ENCODE results near the gene IL1RL2. TPM values are rescaled to one million over a fixed set of nuclear protein-coding genes. Genes with fewer than 3 reads are reported as not detected.

Gene IL1RL2
- total and polyA plus RNA-seq, 2 of the 4 experiments (the other 2 are of a cell fraction) = 0.09 to 0.36 TPM

DNA sequence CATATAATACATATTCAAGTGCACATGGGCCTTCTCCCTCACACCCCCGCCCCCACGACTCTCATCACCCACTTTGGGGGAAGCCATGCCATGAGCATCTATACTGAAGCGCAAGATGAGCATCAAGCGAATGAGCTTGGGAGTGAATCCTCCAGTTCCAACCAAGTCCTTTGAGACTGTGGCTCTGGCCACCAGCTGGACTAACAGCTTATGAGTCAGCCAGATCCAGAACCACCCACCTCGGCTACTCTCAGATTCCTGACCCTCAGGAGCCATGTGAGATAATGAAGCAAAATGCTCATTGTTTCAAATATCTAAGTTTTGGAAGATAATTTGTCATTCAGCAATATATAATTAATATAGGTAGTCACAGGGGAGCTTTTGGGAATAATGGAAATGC lies 102.3 kb downstream of the IL1RL2 start:
- Histone ChIP-seq H3K4me2 (ENCODE audit: low read depth, low read length) (no peak overlapping the region), H3K23ac (ENCODE audit: low read depth, low read length) (no peak overlapping the region), H3K27ac (ENCODE audit: insufficient read depth, low read length) (no peak overlapping the region), H4K91ac (ENCODE audit: insufficient read depth, low read depth, low read length) (no peak overlapping the region), H3K9ac (ENCODE audit: low read depth, low read length) (no peak overlapping the region), H4K8ac (ENCODE audit: low read depth in 2 of 2, low read length in 2 of 2) (no peak overlapping the region), H3K4me3 (ENCODE audit: insufficient read depth, low read depth, low read length) (no peak overlapping the region), H3K36me3 (ENCODE audit: control insufficient read depth, insufficient read depth, low read length) (no peaks in the 10 kb centered on the region), H4K5ac (ENCODE audit: low read depth, low read length) (no peak overlapping the region), H3K9me1 (ENCODE audit: insufficient read depth, low read length) (no peaks in the 10 kb centered on the region; the same call in 1 of the 2 replicates), H2BK120ac (ENCODE audit: low read depth, low read length) (no peak overlapping the region), H3K4ac (ENCODE audit: low read depth, low read length) (no peak overlapping the region), H3K18ac (ENCODE audit: low read depth, low read length) (no peak overlapping the region), H3K4me1 (ENCODE audit: control insufficient read depth, insufficient read depth, low read length) (peaks cover 7% of the 10 kb centered on the region), H3K9me3 (ENCODE audit: control insufficient read depth, insufficient read depth, low read length) (no peaks in the 10 kb centered on the region), H2BK20ac (ENCODE audit: low read depth, low read length) (no peak overlapping the region), H4K20me1 (ENCODE audit: insufficient read depth, low read length) (no peaks in the 10 kb centered on the region), H3K56ac (ENCODE audit: extremely low read depth, insufficient read depth, low read length) (no peak overlapping the region), H2AK5ac (ENCODE audit: low read depth, low read length) (0 out of 2 replicates have a peak overlapping the region, but pooled peaks have one; percentile 48), H2BK5ac (ENCODE audit: low read depth, low read length, poor library complexity, severe bottlenecking) (no peak overlapping the region), H2AFZ (replicated peaks; ENCODE audit: low read length, poor library complexity) (no peak overlapping the region), H3K27me3 (ENCODE audit: control insufficient read depth, insufficient read depth, low read length) (no peaks in the 10 kb centered on the region; the same call in 1 of the 2 replicates), H3K14ac (replicated peaks; ENCODE audit: low read depth, low read length) (no peak overlapping the region), H2AK9ac (replicated peaks; ENCODE audit: low read depth, low read length, poor library complexity) (no peak overlapping the region), H2BK15ac (ENCODE audit: low read depth, low read length) (no peak overlapping the region), H3K79me1 (ENCODE audit: low read depth in 1 of 2, low read length in 2 of 2) (no peaks in the 10 kb centered on the region)
- DNase-seq = peak; percentile 35
- 100% methylated on average over 4 of the region's 5 CpGs; no CpG with 5 or more reads in 1 of the 2 experiments for WGBS, 2 experiments (ENCODE audit: extremely low coverage in 2 of 2, insufficient read length in 1 of 2)
- in situ Hi-C loops (cut with MboI; ENCODE audit: low sequenced_read_pairs) = no loop called here
- POLR2A ChIA-PET (ENCODE audit: unreplicated experiment) = no interaction called here
- intact Hi-C loops (cut with micrococcal nuclease) = no loop called here
- TF ChIP-seq, protein P1, sequence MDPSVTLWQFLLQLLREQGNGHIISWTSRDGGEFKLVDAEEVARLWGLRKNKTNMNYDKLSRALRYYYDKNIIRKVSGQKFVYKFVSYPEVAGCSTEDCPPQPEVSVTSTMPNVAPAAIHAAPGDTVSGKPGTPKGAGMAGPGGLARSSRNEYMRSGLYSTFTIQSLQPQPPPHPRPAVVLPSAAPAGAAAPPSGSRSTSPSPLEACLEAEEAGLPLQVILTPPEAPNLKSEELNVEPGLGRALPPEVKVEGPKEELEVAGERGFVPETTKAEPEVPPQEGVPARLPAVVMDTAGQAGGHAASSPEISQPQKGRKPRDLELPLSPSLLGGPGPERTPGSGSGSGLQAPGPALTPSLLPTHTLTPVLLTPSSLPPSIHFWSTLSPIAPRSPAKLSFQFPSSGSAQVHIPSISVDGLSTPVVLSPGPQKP (IDR thresholded peaks at IDR 0.05; ENCODE audit: borderline replicate concordance, low read depth, low read length) = no peak
- TF ChIP-seq NFE2L2 (IDR thresholded peaks at IDR 0.05; ENCODE audit: low read depth, low read length) = no peak
- TF ChIP-seq MAFK (IDR thresholded peaks at IDR 0.05; ENCODE audit: low read depth, low read length) = no peak
- no peak for TF ChIP-seq CHD1 (IDR thresholded peaks at IDR 0.05; ENCODE audit: low read depth, low read length)
- TF ChIP-seq, protein P2, sequence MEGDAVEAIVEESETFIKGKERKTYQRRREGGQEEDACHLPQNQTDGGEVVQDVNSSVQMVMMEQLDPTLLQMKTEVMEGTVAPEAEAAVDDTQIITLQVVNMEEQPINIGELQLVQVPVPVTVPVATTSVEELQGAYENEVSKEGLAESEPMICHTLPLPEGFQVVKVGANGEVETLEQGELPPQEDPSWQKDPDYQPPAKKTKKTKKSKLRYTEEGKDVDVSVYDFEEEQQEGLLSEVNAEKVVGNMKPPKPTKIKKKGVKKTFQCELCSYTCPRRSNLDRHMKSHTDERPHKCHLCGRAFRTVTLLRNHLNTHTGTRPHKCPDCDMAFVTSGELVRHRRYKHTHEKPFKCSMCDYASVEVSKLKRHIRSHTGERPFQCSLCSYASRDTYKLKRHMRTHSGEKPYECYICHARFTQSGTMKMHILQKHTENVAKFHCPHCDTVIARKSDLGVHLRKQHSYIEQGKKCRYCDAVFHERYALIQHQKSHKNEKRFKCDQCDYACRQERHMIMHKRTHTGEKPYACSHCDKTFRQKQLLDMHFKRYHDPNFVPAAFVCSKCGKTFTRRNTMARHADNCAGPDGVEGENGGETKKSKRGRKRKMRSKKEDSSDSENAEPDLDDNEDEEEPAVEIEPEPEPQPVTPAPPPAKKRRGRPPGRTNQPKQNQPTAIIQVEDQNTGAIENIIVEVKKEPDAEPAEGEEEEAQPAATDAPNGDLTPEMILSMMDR (conservative IDR thresholded peaks at IDR 0.05; ENCODE audit: low read depth, low read length) = no peak
- TF ChIP-seq RCOR1 (IDR thresholded peaks at IDR 0.05; ENCODE audit: insufficient replicate concordance, low read length) = no peak
- TF ChIP-seq RFX5 (IDR thresholded peaks at IDR 0.05; ENCODE audit: low read depth, low read length) = no peak
- no peak for TF ChIP-seq SMC3 (IDR thresholded peaks at IDR 0.05; ENCODE audit: low read depth, low read length)
- TF ChIP-seq MXI1 (IDR thresholded peaks at IDR 0.05; ENCODE audit: borderline replicate concordance, low read depth, low read length) = no peak
- TF ChIP-seq, protein P3, sequence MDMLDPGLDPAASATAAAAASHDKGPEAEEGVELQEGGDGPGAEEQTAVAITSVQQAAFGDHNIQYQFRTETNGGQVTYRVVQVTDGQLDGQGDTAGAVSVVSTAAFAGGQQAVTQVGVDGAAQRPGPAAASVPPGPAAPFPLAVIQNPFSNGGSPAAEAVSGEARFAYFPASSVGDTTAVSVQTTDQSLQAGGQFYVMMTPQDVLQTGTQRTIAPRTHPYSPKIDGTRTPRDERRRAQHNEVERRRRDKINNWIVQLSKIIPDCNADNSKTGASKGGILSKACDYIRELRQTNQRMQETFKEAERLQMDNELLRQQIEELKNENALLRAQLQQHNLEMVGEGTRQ (IDR thresholded peaks at IDR 0.05; ENCODE audit: low read depth, low read length) = no peak
- TF ChIP-seq POLR2A (IDR thresholded peaks at IDR 0.05; ENCODE audit: low read depth, low read length) = no peak
- TF ChIP-seq BHLHE40 (IDR thresholded peaks at IDR 0.05; ENCODE audit: low read depth, low read length) = no peak
- TF ChIP-seq FOS (IDR thresholded peaks at IDR 0.05; ENCODE audit: low read depth, low read length) = no peak
- TF ChIP-seq CEBPB (IDR thresholded peaks at IDR 0.05; ENCODE audit: low read depth, low read length) = no peak
- no peak for TF ChIP-seq MAZ (IDR thresholded peaks at IDR 0.05; ENCODE audit: borderline replicate concordance, low read depth, low read length)
- no peak for TF ChIP-seq RAD21 (IDR thresholded peaks at IDR 0.05; ENCODE audit: low read length)
- BruUV-seq (replicated peaks) = no TSS peak
- CTCF ChIA-PET = interaction anchor here (1.4 kb wide), 1 partner anchor 42 kb away, joined by 3 read pairs; no protein-coding TSS in a partner anchor
- dilution Hi-C loops (cut with HindIII; ENCODE audit: low sequenced_read_pairs, unreplicated experiment) = no loop called here
- ATAC-seq (ENCODE audit: low read depth) = no peak

All from IMR-90 (cell line).